ENCODE data around the gene TNPO2. TPM values are rescaled to one million over a fixed set of nuclear protein-coding genes. Genes with fewer than 3 reads are reported as not detected.

TNPO2 gene
- total and polyA plus RNA-seq, 2 of the 13 experiments (the other 11 are each of a cell fraction or from before 2014, with no cell fraction given) = 31.7 to 61.0 TPM

GRCh38 chr19:12764698-12765097, 41.0 kb upstream of the TNPO2 start (continued):
- TF ChIP-seq ZC3H13 (CRISPR knock-in tag; IDR thresholded peaks at IDR 0.05) (no peak), EP300 (IDR thresholded peaks at IDR 0.05; ENCODE audit: low read depth in 2 of 2, low read length in 2 of 2) (no peak), EP300 (CRISPR knock-in tag; IDR thresholded peaks at IDR 0.05; ENCODE audit: borderline replicate concordance) (no peak), STAT6 (CRISPR knock-in tag; IDR thresholded peaks at IDR 0.05; ENCODE audit: borderline replicate concordance) (no peak), FOXJ3 (CRISPR knock-in tag; IDR thresholded peaks at IDR 0.05; ENCODE audit: borderline replicate concordance) (no peak), MAX (IDR thresholded peaks at IDR 0.05) (no peak)

GRCh38 chr19:12763100-12763499, 39.4 kb upstream of the TNPO2 start:
- TF ChIP-seq MIXL1 (CRISPR knock-in tag; IDR thresholded peaks at IDR 0.05) = no peak
- TF ChIP-seq NFAT5 (CRISPR knock-in tag; IDR thresholded peaks at IDR 0.05) = no peak
- TF ChIP-seq ZNF710 (CRISPR knock-in tag; IDR thresholded peaks at IDR 0.05; ENCODE audit: borderline replicate concordance) = no peak
- no peak for TF ChIP-seq NCOA5 (CRISPR knock-in tag; IDR thresholded peaks at IDR 0.05)
- DNase-seq (ENCODE audit: low spot score) = no peak
- H3K4me1 ChIP-seq (ENCODE audit: insufficient read depth, low read length) = 0 out of 2 replicates have a peak, but pooled peaks cover 4% of the 10 kb centered on the region
- in situ Hi-C loops (cut with HindIII; ENCODE audit: extremely low pct_ligation_motif_present, low pct_unique_long_range_greater_than_20kb) = no loop called here
- no peak for ATAC-seq
- intact Hi-C loops (cut with micrococcal nuclease; ENCODE audit: unreplicated experiment) = no loop called here
- ChIA-PET POLR2A (no interaction called here), CTCF (ENCODE audit: low intra/inter-chr PET ratio, low total read pairs) (interaction anchor here (1.8 kb wide), 1 partner anchor 33 kb away, joined by 6 read pairs; no protein-coding TSS in a partner anchor)
- 0 out of 5 replicates have a peak, but pooled peaks cover 0 to 1% of the 10 kb centered on the region in 2 experiments for H3K36me3 ChIP-seq (replicated peaks in 1 of 2; ENCODE audit: control insufficient read depth in 1 of 2, insufficient read depth in 2 of 2, low read length in 2 of 2)
- no TSS peak for BruUV-seq (replicated peaks)
- H3K27ac ChIP-seq (ENCODE audit: extremely low read length, insufficient read depth, low read length) = no peak overlapping the region
- no peaks in the 10 kb centered on the region for H3K9me3 ChIP-seq (ENCODE audit: low read length)
- H3K27me3 ChIP-seq (ENCODE audit: control insufficient read depth in 1 of 2, insufficient read depth in 2 of 2, low read length in 2 of 2) = no peaks in the 10 kb centered on the region
- H4K20me1 ChIP-seq (ENCODE audit: insufficient read depth, low read length) = no peaks in the 10 kb centered on the region
- H3K4me3 ChIP-seq (replicated peaks in 1 of 3; ENCODE audit: insufficient read depth in 1 of 3, low read depth in 2 of 3, low read length in 3 of 3) = no peak overlapping the region
- H3K4me2 ChIP-seq (ENCODE audit: low read depth, low read length) = no peak overlapping the region
- WGBS (ENCODE audit: low lambda C conversion rate) = 100% methylated on average over 3 of the region's 11 CpGs
- no peak overlapping the region for H2AFZ ChIP-seq (ENCODE audit: low read length)
- no peak for FAIRE-seq
- H3K79me2 ChIP-seq (ENCODE audit: insufficient read depth, low read length) = no peaks in the 10 kb centered on the region
- H3K9ac ChIP-seq (ENCODE audit: insufficient read depth, low read depth, low read length) = no peak overlapping the region
